Caco-2 (cell line): Measurements from ENCODE around the gene COG1. TPM values are rescaled to one million over a fixed set of nuclear protein-coding genes. Genes with fewer than 3 reads are reported as not detected.

Source experiments
- BruUV-seq: library from RNA; stranded (reverse); fragments of 400-500 nt; replicated peaks from 2 replicates; lab custom pipeline; 2021; lab: Mats Ljungman, UMichigan
- CTCF ChIA-PET: fragments of 300-600 bp; sonication (Branson Sonifier 250); formaldehyde crosslinking; loops from one replicate; lab custom pipeline; 2022; ENCODE audit warnings: antibody characterized with exemption; lab: Charles Lee
- POLR2A ChIA-PET: fragments of 300-600 bp; sonication (Branson Sonifier 250); formaldehyde crosslinking; loops from one replicate; lab custom pipeline; 2022; ENCODE audit warnings: antibody characterized with exemption; lab: Charles Lee
- DNase-seq, 2 experiments: peaks; one replicate each; pipeline versions ENCODE4 v3.0.0 to v3.0.0-alpha.2; 2020 to 2022
- H3K27me3 ChIP-seq: replicated peaks from 2 replicates; pipeline ENCODE4 v1.6.0; 2011; ENCODE audit warnings: low read length; ENCODE audit not compliant: control insufficient read depth, insufficient read depth
- H3K36me3 ChIP-seq: 2 replicates; pipeline ENCODE4 v1.5.1; 2011; ENCODE audit warnings: low read length; ENCODE audit not compliant: control insufficient read depth, insufficient read depth
- H3K4me1 ChIP-seq: fragments of 250-450 bp; sonication (Bioruptor Pico); 2 replicates; pipeline ENCODE4 v1.5.1; 2020; ENCODE audit warnings: mild to moderate bottlenecking
- H3K4me3 ChIP-seq: 2 replicates; pipeline ENCODE4 v1.5.1; 2011; ENCODE audit warnings: low read depth, mild to moderate bottlenecking, control low read depth, low read length
- H3K9me3 ChIP-seq: fragments of 250-450 bp; sonication (Bioruptor Pico); 2 replicates; pipeline ENCODE4 v1.5.1; 2020; ENCODE audit warnings: mild to moderate bottlenecking, moderate library complexity
- H3K27ac Mint-ChIP-seq: one replicate; pipeline ENCODE4 v1.8.0; 2022; ENCODE audit warnings: mixed read lengths; ENCODE audit not compliant: unreplicated experiment
- H3K27me3 Mint-ChIP-seq: one replicate; pipeline ENCODE4 v1.8.0; 2022; ENCODE audit warnings: mixed read lengths; ENCODE audit not compliant: insufficient read depth, unreplicated experiment
- H3K36me3 Mint-ChIP-seq: one replicate; pipeline ENCODE4 v1.8.0; 2022; ENCODE audit warnings: mild to moderate bottlenecking, mixed read lengths; ENCODE audit not compliant: insufficient read depth, unreplicated experiment
- H3K4me1 Mint-ChIP-seq: one replicate; pipeline ENCODE4 v1.8.0; 2022; ENCODE audit warnings: low read depth, mixed read lengths; ENCODE audit not compliant: unreplicated experiment
- H3K4me3 Mint-ChIP-seq: one replicate; pipeline ENCODE4 v1.8.0; 2022; ENCODE audit warnings: mild to moderate bottlenecking, moderate library complexity, mixed read lengths; ENCODE audit not compliant: unreplicated experiment
- H3K9me3 Mint-ChIP-seq: one replicate; pipeline ENCODE4 v1.8.0; 2022; ENCODE audit warnings: mixed read lengths; ENCODE audit not compliant: unreplicated experiment
- CTCF ChIP-seq, 2 experiments: fragments of 200-600 bp in 1 of 2; IDR thresholded peaks; 1 replicate in 1 of 2; 2 replicates in 1 of 2; pipeline versions ENCODE4 v1.5.1 to v1.8.0; 2011 to 2022; ENCODE audit warnings: antibody characterized with exemption in 1 of 2, control low read depth in 1 of 2, inconsistent platforms in 1 of 2, low read depth in 1 of 2, low read length in 1 of 2, mild to moderate bottlenecking in 1 of 2, moderate library complexity in 1 of 2; ENCODE audit not compliant: insufficient read depth in 1 of 2, severe bottlenecking in 1 of 2, unreplicated experiment in 1 of 2
- intact Hi-C: fragments of 100-400 bp; cut with micrococcal nuclease; formaldehyde crosslinking; loops from one replicate; pipeline ENCODE4 v1.10.0; 2022; ENCODE audit not compliant: unreplicated experiment
- total RNA-seq: library from RNA; stranded (reverse); gene quantifications from 2 replicates; pipeline ENCODE4 v1.2.3, GENCODE V29; 2022

Gene COG1
- total RNA-seq, 1 experiment from 2014 or later, result 36.8 TPM

GRCh38 chr17:73197161-73197560 lies 4.3 kb downstream of the COG1 start:
- no peaks in the 10 kb centered on the region for H3K27me3 Mint-ChIP-seq
- no peak overlapping the region for H3K27ac Mint-ChIP-seq
- no peak overlapping the region for H3K4me3 Mint-ChIP-seq
- POLR2A ChIA-PET, result no interaction called here
- no peak overlapping the region for H3K4me3 ChIP-seq
- CTCF ChIA-PET, result interaction anchor here (0.6 kb wide), 2 partner anchors 126 to 239 kb away, joined by 3 read pairs; no protein-coding TSS in a partner anchor
- H3K4me1 Mint-ChIP-seq, result no peaks in the 10 kb centered on the region
- H3K36me3 ChIP-seq, result peaks cover 17% of the 10 kb centered on the region
- DNase-seq, result no peak
- no peaks in the 10 kb centered on the region; the same call in 1 of the 2 replicates for H3K4me1 ChIP-seq
- peaks cover 88% of the 10 kb centered on the region for H3K36me3 Mint-ChIP-seq
- BruUV-seq, result no TSS peak
- no peaks in the 10 kb centered on the region for H3K27me3 ChIP-seq
- intact Hi-C loops, result no loop called here
- no peaks in the 10 kb centered on the region for H3K9me3 ChIP-seq
- no peaks in the 10 kb centered on the region for H3K9me3 Mint-ChIP-seq
- TF ChIP-seq CTCF (IDR thresholded peaks at IDR 0.05; ENCODE audit: insufficient read depth in 1 of 2, low read depth in 1 of 2, low read length in 1 of 2, severe bottlenecking in 1 of 2, unreplicated experiment in 1 of 2), result no peak

GRCh38 chr17:73198201-73198929 lies 5.5 kb downstream of the COG1 start:
- Mint-ChIP-seq H3K9me3 (no peaks in the 10 kb centered on the region), H3K36me3 (peaks cover 89% of the 10 kb centered on the region), H3K4me1 (no peaks in the 10 kb centered on the region), H3K4me3 (no peak overlapping the region), H3K27me3 (no peaks in the 10 kb centered on the region), H3K27ac (no peak overlapping the region)
- TF ChIP-seq CTCF (IDR thresholded peaks at IDR 0.05; ENCODE audit: insufficient read depth in 1 of 2, low read depth in 1 of 2, low read length in 1 of 2, severe bottlenecking in 1 of 2, unreplicated experiment in 1 of 2), result no peak
- intact Hi-C loops, result no loop called here
- Histone ChIP-seq H3K36me3 (peaks cover 17% of the 10 kb centered on the region), H3K4me3 (no peak overlapping the region), H3K9me3 (no peaks in the 10 kb centered on the region), H3K4me1 (peaks cover 7% of the 10 kb centered on the region), H3K27me3 (no peaks in the 10 kb centered on the region)
- POLR2A ChIA-PET, result no interaction called here
- no peak for DNase-seq
- CTCF ChIA-PET, result interaction anchor here (0.5 kb wide), 1 partner anchor 165 kb away, joined by 3 read pairs; no protein-coding TSS in a partner anchor
- no TSS peak for BruUV-seq

GRCh38 chr17:73198930-73199260 lies 6.0 kb downstream of the COG1 start:
- DNase-seq, result no peak
- peak overlapping the region; percentile 12 for H3K27ac Mint-ChIP-seq
- H3K9me3 Mint-ChIP-seq, result no peaks in the 10 kb centered on the region
- H3K4me3 Mint-ChIP-seq, result no peak overlapping the region
- H3K4me1 Mint-ChIP-seq, result no peaks in the 10 kb centered on the region
- CTCF ChIA-PET, result interaction anchor here (0.5 kb wide), 1 partner anchor 165 kb away, joined by 3 read pairs; no protein-coding TSS in a partner anchor
- peaks cover 90% of the 10 kb centered on the region for H3K36me3 Mint-ChIP-seq
- Histone ChIP-seq H3K36me3 (peaks cover 17% of the 10 kb centered on the region), H3K4me1 (peaks cover 13% of the 10 kb centered on the region), H3K27me3 (no peaks in the 10 kb centered on the region), H3K9me3 (no peaks in the 10 kb centered on the region), H3K4me3 (no peak overlapping the region)
- POLR2A ChIA-PET, result no interaction called here
- BruUV-seq, result no TSS peak
- TF ChIP-seq CTCF (IDR thresholded peaks at IDR 0.05; ENCODE audit: insufficient read depth in 1 of 2, low read depth in 1 of 2, low read length in 1 of 2, severe bottlenecking in 1 of 2, unreplicated experiment in 1 of 2), result no peak
- intact Hi-C loops, result no loop called here
- no peaks in the 10 kb centered on the region for H3K27me3 Mint-ChIP-seq
